ENCODE results near the gene FOXN4.

The FOXN4 gene

DNA sequence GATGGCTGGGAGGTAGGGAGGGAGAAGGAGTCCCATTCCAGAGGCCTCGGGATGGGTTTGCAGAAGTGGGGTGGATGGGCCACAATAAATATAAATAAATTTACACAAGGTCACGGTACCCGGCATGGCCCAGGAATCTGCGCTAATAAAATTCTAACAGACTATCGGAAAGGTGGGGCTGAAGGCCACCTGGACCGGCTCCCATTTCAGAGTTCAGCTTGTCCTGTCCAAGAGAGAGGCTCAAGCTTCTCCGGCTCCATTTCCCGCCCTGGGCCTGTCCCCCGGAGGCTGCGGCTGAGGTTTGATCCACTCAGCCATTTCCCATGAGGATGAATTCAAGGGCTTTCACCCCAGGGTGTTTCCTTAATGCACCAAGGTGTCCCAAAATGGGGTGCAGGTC is 30.2 kb downstream of the FOXN4 start:
- DNase-seq (ENCODE audit: low read depth): no peak

DNA sequence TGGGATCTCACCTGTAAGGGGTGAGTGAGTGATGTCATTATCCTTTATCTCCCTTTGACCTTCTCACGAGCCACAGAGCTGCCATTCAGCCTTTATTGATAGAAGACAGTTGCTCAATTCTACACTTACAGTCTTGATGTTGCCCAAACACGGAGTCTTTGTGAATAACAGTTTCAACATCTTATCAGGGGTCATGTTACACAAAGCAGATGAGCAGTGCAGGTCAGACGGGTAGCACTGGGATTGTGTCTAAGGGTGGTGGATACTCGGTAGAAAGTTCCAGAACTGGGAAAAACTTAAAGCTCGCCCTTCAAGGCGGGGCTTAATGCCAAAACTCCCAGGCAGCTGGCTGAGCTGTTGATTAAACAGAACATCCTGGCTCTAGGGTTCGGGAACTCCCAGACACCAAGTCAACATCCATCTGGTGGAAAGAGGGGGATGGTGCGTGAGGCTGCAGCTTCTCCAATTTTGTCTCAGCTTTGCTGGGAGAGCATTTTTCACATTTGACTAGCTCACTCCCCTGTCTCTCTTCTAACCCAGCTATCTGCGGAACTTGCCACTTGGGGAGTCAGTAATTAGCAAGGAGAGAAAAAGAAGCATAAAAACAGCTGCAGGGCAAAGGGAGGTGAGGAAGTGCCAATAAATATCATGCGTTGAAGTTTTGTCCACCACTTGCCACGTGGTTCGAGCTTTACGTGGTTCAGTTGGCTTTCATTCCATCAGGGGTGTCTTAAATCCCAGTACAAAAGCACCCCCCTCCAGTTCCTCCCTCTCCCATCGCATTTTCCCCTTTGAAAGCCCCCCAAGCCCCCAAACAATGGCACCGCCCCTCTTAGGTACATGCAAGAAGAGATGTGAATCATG is 31.0 kb downstream of the FOXN4 start:
- DNase-seq (ENCODE audit: low read depth): no peak

DNA sequence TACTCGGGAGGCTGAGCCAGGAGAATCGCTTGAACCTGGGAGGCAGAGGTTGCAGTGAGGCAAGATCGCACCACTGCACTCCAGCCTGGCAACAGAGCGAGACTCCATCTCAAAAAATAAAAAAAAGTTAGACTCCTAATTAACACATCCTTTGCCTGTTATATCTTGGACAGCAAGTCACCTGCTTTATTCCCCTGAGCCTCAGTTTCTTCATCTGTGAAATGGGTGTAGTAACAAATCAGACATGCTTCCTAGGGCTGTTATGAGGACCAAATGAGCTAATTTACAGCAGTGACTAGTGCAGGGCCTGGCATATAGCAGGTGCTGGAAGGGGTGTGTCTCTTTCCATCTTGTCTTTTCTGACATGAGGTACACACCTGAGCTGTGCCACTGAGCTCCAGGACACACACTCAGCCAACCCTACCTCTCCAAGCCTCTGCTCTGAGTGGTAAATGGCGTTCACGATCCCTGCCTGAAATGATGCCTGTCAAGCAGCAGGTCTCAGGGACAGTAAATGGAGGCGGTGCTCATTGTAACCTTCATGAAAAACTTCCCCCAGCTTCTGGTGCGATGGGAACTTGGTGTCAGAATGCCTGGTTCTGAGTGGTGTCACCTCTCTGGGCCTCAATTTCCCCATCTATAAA is 31.7 kb downstream of the FOXN4 start:
- DNase-seq (ENCODE audit: low read depth): no peak

DNA sequence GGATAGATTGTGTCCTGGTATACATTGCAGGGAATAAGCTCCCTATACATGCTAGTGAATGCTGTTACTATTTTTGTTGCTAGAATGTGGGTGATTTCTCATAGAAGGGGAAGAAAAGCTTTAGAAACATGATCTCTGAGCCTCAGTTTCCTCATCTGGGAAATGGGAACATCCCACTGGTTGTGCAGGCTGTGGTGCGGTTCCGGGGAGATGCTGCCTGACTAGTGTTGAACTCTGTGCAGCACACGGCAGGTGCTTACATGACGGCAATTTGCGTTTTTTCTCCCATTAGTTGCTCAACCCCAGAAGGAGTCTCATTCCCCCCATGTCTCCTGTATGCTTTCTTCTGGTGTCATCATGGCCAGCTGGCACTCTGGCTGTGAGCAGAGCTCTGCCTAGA is 32.9 kb downstream of the FOXN4 start:
- DNase-seq (ENCODE audit: low read depth): no peak

GRCh38 chr12:109275173-109275572 is 33.9 kb downstream of the FOXN4 start:
- no peak for DNase-seq (ENCODE audit: low read depth)

DNA sequence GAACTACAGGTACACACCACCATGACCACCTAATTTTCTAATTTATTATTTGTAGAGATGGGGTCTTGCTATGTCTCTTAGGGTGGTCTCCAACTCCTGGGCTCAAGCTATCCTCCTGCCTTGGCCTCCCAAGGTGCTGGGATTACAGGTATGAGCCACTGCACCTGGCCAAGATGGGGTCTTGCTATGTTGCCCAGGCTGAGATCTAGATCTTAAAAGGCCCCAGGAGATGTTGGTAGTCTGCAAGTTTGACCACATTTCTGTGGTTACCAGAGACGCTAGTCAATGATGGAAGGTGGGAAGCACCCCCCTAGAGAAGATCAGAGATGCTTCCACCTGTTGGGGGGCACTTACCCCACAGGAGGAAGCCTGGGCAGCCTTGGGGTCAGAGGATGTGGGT is 34.7 kb downstream of the FOXN4 start:
- DNase-seq (ENCODE audit: low read depth): no peak

GRCh38 chr12:109273354-109273753 is 35.7 kb downstream of the FOXN4 start:
- no peak for DNase-seq (ENCODE audit: low read depth)

DNA sequence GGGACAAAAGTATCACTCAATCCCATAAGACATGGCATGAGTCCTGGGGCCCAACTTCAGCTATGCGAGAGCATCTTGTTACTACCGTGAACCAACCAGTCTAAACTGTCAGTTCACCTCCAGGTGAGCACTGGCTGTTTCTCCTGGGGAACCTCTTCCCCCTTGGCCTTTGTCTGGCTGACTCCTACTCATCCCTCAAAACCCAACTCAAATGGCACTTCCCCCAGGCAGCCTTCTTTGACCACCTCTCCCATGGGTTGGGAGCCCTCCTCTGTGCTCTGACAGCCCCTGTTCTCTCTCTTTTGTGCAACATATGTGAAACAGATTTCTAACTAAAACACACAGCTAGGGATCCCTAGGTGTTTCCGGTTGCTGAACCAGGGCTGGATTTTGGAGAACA is 37.7 kb downstream of the FOXN4 start:
- no peak for DNase-seq (ENCODE audit: low read depth)

GRCh38 chr12:109270494-109270893 is 38.6 kb downstream of the FOXN4 start:
- DNase-seq (ENCODE audit: low read depth): no peak

DNA sequence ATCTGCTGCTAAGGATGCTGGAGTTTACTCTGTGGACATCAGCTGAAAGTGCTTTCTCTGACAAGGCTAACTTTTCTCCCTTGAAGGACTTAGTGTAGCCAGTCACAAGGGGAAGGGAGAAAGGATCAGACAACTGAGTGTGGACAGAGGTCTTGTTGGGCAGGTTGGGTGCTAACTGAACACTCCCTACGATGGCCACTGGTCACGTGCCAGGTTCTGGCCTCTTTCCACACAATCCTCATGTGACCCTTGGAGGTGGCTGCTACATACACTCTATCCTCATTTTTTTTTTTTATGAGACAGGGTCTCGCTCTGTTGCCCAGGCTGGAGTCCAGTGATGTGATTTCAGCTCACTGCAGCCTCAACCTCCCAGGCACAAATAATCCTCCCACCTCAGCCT is 39.7 kb downstream of the FOXN4 start:
- no peak for DNase-seq (ENCODE audit: low read depth)

DNA sequence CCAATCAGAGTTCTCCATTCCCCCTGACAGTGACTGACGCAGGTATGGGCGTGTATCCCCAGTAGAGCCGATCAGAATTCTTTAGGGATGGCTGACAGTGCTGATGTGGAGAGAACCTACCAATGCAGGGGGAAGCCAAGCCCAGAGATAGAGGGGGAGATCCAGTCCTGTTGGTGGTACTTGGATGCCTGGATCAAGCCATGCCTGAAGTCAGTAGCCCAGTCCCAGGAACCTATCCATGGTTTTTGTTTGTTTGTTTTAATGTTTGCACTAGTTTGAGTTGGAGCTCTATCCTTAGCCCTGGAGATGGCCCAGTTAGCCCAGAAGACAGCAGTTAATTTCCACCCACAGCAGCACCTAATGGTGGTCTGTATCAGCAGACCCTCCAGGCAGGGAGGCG is 40.2 kb downstream of the FOXN4 start:
- DNase-seq (ENCODE audit: low read depth): no peak

- DNase-seq (ENCODE audit: low read depth): no peak
These were observed 41.7 kb downstream of the FOXN4 start for GRCh38 chr12:109267361-109267760.

- no peak for DNase-seq (ENCODE audit: low read depth)
These were observed 42.8 kb downstream of the FOXN4 start for GRCh38 chr12:109266106-109266879.

GRCh38 chr12:109264943-109265650 is 44.0 kb downstream of the FOXN4 start:
- no peak for DNase-seq (ENCODE audit: low read depth)

DNA sequence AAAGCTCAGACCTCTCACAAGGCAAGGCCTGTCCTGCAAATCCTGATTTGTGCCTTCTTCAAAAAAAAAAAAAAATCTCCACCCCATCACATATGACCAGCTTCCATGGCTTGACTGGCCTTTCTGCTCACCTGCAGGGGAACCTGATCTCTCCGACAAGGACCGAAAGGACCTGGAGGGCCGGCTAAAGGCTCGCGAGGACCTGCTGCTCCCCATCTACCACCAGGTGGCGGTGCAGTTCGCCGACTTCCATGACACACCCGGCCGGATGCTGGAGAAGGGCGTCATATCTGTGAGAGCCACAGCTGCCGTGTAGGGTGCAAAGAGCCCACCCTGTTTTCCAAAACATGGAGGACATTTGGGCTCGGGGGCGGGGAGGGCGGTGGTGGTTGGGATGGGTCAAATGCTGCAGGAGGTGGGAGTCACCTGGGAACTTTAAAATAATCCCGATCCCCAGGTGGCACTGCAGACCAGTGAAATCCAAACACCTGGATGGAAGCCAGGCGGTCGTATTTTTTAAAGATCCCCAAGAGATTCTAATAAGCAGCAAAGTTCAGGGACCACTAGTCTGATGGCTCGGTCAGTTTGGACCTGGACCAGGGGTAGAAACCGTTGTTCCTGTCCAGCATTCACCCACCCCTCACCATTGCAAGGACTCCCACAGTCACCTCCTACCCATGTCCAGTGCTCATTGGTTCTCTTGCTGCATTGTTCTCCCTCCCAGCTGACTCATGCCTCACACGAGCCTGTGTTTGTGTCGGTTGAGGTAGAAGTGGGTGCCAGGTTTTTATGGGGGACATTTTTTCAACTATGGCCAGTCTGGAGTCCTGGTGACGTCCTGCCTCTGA is 44.8 kb downstream of the FOXN4 start:
- DNase-seq (ENCODE audit: low read depth): peak; percentile 15

DNA sequence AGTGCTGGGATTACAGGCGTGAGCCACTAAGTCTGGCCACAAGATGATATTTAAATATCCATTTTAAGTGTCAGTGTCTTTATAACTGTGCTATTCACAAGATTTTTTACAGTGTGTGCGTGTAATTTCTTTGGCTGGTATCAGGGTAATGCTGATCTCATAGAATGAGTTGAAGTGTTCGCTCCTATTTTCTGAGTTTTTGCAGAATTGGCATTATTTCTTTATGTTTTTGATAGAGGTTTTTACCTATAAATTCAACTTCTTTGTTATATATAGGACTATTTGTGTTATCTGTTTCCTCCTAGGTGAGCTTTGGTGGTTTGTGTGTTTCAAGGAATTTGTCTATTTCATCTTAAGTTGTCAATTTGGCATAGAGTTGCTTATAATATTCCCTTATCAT is 45.6 kb downstream of the FOXN4 start:
- DNase-seq (ENCODE audit: low read depth): no peak

DNA sequence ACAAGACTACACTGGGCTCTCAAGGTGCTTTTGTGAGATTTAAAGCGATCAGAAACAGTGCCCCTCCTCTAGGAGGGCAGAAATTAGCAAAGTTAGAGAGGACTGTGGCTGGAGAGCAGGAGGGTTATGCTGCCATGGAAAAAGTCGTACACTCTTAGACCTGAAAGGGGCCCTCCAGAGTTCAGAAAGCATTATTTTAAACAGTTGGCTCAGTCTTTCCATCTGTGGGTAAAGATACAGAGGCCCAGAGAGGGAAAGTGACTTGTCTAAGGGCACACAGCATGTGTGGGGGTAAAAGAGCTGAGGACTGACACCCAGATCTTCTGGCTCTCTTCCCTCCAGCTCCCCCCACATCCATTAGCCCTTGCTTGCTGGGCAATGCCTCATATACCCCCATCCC is 47.1 kb downstream of the FOXN4 start:
- DNase-seq (ENCODE audit: low read depth): no peak

DNA sequence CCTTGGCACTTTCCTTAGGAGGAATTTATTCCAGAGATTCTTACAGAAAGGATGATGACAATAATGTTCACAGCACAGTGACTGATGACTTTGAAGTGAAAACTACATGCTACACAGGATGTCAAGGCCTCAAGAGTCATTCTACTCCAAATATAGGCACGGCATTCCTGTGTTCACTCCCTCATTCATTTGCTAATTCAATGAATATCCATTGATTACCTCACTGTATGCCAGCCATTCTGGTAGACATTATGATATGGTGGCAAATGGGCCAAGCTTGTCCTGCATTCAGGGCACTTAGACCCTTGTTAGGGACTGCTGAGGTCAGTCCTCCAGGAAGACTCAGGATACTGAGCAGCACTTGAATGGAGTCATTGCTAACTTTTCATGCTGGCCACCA is 48.0 kb downstream of the FOXN4 start:
- DNase-seq (ENCODE audit: low read depth): no peak

GRCh38 chr12:109259545-109259895 is 49.6 kb downstream of the FOXN4 start:
- DNase-seq (ENCODE audit: low read depth): no peak

DNA sequence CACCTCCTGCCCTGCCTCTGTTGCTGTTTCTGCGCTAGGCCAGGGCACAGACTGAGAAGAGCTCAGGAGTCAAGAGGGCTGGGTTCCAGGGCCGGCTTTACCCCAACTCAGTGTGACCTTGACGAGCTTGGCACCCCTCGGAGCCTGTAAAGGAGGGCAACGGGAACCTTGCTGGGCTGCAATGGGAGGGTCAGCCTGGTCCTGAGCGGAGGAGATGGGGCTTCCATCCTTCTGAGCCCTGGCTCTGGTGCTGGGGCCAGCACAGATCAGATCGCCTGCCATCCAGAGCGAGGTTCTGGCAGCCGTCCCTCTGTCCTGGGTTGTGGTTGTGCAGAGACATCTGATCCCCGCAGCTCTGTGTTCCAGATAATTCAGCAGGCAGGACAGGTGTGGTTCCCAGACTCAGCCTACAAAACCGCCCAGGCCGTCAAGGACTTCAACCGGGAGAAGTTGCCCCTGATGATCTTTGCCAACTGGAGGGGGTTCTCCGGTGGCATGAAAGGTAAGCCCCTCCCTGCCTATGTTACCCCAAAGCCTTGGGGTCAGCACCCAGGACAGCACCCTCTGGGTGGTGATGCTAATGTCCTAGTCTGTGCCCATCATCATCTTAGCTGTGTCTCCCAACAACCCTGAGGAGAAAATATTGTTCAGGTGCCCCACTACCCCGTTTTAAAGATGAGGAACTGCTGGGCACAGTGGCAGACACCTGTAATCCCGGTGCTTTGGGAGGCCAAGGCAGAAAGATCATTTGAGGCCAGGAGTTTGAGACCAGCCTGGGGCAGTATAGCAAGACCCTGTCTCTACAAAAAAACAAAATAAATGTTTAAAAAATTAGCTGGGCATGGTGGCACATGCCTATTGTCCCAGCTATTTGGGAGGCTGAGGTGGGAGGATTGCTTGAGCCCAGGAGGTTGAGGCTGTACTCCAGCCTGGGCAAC is 50.2 kb downstream of the FOXN4 start:
- DNase-seq (ENCODE audit: low read depth): no peak

Measured in activated T-helper 9 cell treated with anti-CD3 and anti-CD28 coated beads, Interleukin-2, amount 50 U/mL, for 16 hours (primary cell).